H7 (cell line): Measurements from ENCODE around the gene BLVRA. TPM values are rescaled to one million over a fixed set of nuclear protein-coding genes. Genes with fewer than 3 reads are reported as not detected.

Experiments used
- DNase-seq: peaks from one replicate; pipeline ENCODE4 v3.0.0; 2012
- H3K27me3 ChIP-seq: 2 replicates; pipeline ENCODE4 v1.6.0; 2011; ENCODE audit warnings: mild to moderate bottlenecking, low read length; ENCODE audit not compliant: control insufficient read depth, insufficient read depth
- H3K36me3 ChIP-seq: replicated peaks from 2 replicates; pipeline ENCODE4 v1.5.1; 2011; ENCODE audit warnings: low read length; ENCODE audit not compliant: control insufficient read depth, insufficient read depth
- H3K4me3 ChIP-seq: 2 replicates; pipeline ENCODE4 v1.5.1; 2011; ENCODE audit warnings: low read depth, mild to moderate bottlenecking, control low read depth, low read length, moderate library complexity; ENCODE audit not compliant: insufficient read depth
- total RNA-seq: library from RNA; depleted of rRNA; stranded (reverse); fragments of >200 nt; shearing (Covaris generic); gene quantifications from 2 replicates; pipeline ENCODE4 v1.2.3, GENCODE V29; 2014

Gene BLVRA
- total RNA-seq, 1 experiment from 2014 or later, result 18.1 TPM

DNA sequence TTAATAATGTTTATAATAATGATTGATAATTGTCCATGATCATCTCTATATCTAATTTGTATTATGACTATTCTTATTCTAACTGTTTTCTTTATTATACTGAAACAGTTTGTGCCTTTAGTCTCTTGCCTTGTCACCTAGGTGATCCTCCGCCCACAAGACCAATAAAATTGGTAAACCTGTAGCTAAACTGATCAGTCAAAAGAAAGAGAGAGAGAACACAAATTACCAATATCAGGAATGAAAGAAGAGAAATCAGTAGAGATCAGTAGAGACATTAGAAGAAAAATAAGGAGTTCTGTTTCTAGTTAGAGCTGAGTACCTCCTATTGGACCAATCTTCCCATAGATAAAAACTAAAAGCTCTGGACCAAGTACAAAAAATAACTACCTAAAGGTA, 23.1 kb upstream of the BLVRA start:
- Histone ChIP-seq H3K4me3 (no peak overlapping the region), H3K27me3 (no peaks in the 10 kb centered on the region), H3K36me3 (no peaks in the 10 kb centered on the region)
- DNase-seq, result no peak

- Histone ChIP-seq H3K36me3 (no peaks in the 10 kb centered on the region), H3K27me3 (no peaks in the 10 kb centered on the region)
- DNase-seq, result no peak
Measured at GRCh38 chr7:43735802-43736603, 22.5 kb upstream of the BLVRA start.

DNA sequence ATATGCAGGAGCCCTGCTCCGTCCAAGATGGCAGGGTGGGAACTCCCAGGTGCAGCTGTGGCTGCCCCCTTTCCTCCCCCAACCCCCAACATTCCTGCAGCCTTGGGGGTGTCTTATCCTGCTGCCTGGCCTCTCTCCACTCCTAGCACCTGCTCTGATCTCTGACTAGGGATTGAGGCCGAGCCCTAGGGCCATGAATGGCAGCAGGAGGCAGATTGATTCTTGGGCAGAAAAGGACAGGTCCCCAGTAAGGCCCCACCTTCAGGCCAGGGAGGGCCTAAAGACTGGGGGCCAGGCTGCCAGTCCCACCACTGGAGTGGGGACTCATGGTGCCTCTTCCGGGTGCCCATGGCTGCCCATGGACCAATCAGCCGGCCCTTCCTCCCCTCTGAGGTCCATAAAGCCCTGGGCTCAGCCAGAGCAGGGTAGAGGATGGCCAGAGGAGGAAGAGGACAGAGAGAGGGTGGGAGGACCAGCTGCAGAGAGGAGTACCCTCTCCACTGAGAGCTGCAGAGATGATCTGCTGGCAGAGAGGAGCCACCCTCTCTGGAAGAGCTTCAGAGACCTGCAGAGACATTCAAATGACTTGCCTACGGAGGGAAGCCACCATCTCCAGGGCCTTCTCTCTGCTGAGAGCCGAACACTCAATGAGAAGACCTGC, 20.9 kb upstream of the BLVRA start:
- DNase-seq, result no peak
- H3K36me3 ChIP-seq, result no peaks in the 10 kb centered on the region
- H3K4me3 ChIP-seq, result no peak overlapping the region
- no peaks in the 10 kb centered on the region for H3K27me3 ChIP-seq

More at GRCh38 chr7:43735802-43736603, 22.5 kb upstream of the BLVRA start:
- no peak overlapping the region for H3K4me3 ChIP-seq

DNA sequence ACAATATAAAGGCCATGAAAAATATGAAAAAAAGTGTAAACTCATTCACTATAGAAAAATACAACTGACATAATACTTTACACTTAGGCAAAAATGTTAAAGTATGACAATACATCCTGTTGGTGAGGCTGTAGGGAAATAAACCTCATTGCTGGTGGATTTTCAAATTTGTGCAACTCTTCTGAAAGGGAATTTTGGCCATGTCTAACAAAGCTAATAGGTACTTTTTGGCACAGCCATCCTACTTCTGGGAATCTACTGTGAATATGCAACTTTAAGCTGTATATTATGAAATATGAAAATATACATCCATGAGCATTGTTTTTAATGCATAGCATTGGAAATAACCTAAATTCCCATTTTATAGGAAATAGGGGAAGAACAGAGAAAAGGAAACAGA, 15.8 kb upstream of the BLVRA start:
- DNase-seq, result no peak
- no peaks in the 10 kb centered on the region for H3K36me3 ChIP-seq

GRCh38 chr7:43747328-43748105, 11.0 kb upstream of the BLVRA start:
- DNase-seq, result no peak
- Histone ChIP-seq H3K4me3 (no peak overlapping the region), H3K36me3 (no peaks in the 10 kb centered on the region), H3K27me3 (no peaks in the 10 kb centered on the region)

More for the DNA sequence above, 15.8 kb upstream of the BLVRA start:
- Histone ChIP-seq H3K4me3 (no peak overlapping the region), H3K27me3 (no peaks in the 10 kb centered on the region)

GRCh38 chr7:43749383-43749940, 9.0 kb upstream of the BLVRA start:
- no peak for DNase-seq
- no peaks in the 10 kb centered on the region for H3K36me3 ChIP-seq
- no peak overlapping the region for H3K4me3 ChIP-seq

GRCh38 chr7:43750016-43750887, 8.2 kb upstream of the BLVRA start:
- peak; percentile 63 for DNase-seq
- Histone ChIP-seq H3K36me3 (no peaks in the 10 kb centered on the region), H3K4me3 (no peak overlapping the region), H3K27me3 (no peaks in the 10 kb centered on the region)

More at GRCh38 chr7:43749383-43749940, 9.0 kb upstream of the BLVRA start:
- H3K27me3 ChIP-seq, result no peaks in the 10 kb centered on the region

DNA sequence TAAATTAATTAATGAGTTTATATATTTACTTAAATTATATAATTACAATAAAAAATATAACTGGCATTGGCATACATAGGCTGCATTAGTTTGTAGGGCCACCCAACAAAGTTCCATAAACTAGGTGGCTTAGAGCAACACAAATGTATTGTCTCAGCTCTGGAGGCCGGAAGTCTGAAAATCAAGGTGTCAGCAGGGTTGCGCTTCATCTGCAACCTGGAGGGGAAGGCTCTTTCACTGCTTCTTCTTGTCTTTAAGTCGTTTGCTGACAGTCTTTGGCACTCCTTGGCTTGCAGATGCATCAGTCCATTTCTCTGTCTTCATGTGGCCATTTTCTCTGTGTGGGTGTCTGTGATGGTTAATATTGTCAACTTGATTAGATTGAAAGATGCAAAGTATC, 6.1 kb upstream of the BLVRA start:
- no peak for DNase-seq
- Histone ChIP-seq H3K27me3 (peaks cover 7% of the 10 kb centered on the region), H3K36me3 (no peaks in the 10 kb centered on the region), H3K4me3 (no peak overlapping the region)

DNA sequence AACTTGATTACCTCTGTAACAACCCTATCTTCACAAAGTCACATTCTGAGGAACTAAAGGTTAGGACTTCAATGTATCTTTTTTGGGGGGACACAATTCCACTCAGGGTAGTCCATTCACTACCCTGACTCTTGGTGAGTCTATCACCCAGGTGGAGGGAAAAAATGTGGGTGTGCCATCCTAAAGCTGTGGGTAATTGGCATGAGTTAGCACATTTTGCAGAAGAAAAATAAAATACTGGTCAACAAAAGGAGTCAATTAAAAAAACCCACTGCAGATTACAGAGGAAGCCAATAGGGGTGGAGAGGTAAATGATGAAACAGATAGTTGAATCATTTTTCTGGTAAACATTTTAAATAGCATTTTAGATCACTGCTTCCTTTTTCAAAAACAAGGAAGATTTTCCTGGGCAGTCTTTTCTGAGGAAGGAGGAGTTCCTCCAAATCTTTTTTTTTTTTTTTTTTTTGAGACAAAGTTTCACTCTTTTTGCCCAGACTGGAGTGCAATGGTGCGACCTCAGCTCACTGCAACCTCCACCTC, 5.1 kb upstream of the BLVRA start:
- Histone ChIP-seq H3K36me3 (no peaks in the 10 kb centered on the region), H3K27me3 (peaks cover 16% of the 10 kb centered on the region), H3K4me3 (no peak overlapping the region)
- DNase-seq, result no peak

GRCh38 chr7:43753843-43754242, 4.6 kb upstream of the BLVRA start:
- no peaks in the 10 kb centered on the region for H3K36me3 ChIP-seq
- DNase-seq, result no peak
- peaks cover 17% of the 10 kb centered on the region for H3K27me3 ChIP-seq
- no peak overlapping the region for H3K4me3 ChIP-seq

GRCh38 chr7:43754596-43754995, 3.9 kb upstream of the BLVRA start:
- no peak for DNase-seq
- Histone ChIP-seq H3K36me3 (no peaks in the 10 kb centered on the region), H3K27me3 (peaks cover 24% of the 10 kb centered on the region), H3K4me3 (no peak overlapping the region)

DNA sequence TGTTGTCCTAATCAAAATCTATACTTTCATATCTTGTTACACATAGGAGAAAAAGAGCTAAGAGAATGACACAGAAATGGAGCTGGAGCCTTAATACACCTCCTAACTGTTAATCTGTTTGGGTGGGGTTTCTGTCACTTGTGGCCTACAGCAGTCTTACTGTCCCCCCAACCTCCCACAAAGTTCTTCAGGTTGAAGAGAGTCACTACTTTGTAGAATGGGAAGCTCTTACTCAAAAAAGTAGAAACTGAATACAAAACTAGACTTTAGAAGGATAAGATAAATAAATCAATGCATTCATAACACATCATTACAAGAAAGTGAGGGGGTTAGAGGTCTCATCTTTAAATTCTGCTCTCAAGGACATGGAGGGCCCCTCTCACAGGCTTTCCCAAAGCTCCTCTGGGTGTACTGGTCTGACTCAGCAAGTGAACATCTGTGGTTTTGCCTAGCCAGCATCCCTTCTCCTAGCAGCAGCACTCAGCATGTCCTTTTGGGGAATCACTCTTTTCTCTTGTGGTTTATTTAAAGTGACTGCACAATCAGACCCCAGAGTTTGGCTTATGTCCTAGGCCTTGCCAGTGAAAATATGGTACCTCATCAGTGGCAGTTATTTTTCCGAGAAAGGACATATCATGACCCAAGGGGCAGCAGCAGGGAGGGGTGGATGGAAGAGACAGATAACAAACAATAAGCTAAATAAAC, 2.0 kb upstream of the BLVRA start:
- DNase-seq, result no peak
- H3K27me3 ChIP-seq, result peaks cover 26% of the 10 kb centered on the region
- H3K36me3 ChIP-seq, result no peaks in the 10 kb centered on the region

DNA sequence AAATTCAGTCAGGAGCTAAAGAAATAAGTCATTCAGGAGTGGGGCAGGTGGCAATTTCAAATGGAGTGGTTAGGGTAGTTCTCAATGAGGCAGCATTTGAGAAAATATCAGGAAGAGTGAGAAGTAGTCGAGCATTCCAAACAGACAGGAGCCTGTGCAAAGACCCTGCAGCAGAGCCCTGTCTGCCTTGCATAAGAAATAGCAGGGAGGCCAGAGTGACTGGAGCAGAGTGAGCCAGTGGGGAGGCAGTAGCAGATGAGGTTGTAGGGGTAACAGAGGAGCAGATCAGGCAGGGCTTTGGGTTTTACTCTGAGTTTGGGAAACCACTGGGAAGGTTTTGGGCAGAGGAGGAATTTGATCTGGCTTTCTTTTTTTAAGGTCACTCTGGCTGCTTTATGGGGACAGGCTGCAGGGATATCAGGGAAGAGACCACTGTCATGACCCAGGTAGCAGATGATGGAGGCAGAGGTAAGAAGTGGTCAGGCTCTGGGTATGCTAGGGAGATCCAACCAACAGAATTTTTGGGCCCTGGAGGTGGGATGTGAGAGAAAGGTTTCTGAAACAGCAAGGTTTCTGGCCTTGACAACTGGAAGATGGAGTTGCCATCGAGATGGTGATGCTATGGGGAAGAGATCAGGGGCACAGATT, 1.3 kb upstream of the BLVRA start:
- Histone ChIP-seq H3K27me3 (peaks cover 26% of the 10 kb centered on the region), H3K36me3 (no peaks in the 10 kb centered on the region), H3K4me3 (no peak overlapping the region)
- no peak for DNase-seq

More for the DNA sequence above, 2.0 kb upstream of the BLVRA start:
- no peak overlapping the region for H3K4me3 ChIP-seq
